Activated naive CD8-positive, alpha-beta T cell treated with anti-CD3 and anti-CD28 coated beads for 36 hours (primary cell): ENCODE data around the gene DNAH10. TPM values are rescaled to one million over a fixed set of nuclear protein-coding genes. Genes with fewer than 3 reads are reported as not detected.

ENCODE experiments used
- DNase-seq: peaks from one replicate; pipeline ENCODE4 v3.0.0; 2021
- H3K27ac Mint-ChIP-seq: one replicate; pipeline ENCODE4 v1.8.0; 2022; ENCODE audit warnings: mild to moderate bottlenecking, moderate library complexity, mixed read lengths
- H3K27me3 Mint-ChIP-seq: one replicate; pipeline ENCODE4 v1.8.0; 2022; ENCODE audit warnings: mild to moderate bottlenecking, mixed read lengths
- H3K36me3 Mint-ChIP-seq: one replicate; pipeline ENCODE4 v1.8.0; 2021; ENCODE audit warnings: mild to moderate bottlenecking, mixed read lengths
- H3K4me1 Mint-ChIP-seq: one replicate; pipeline ENCODE4 v1.8.0; 2021; ENCODE audit warnings: mixed read lengths
- H3K4me3 Mint-ChIP-seq: one replicate; pipeline ENCODE4 v1.8.0; 2022; ENCODE audit warnings: mild to moderate bottlenecking, moderate library complexity, mixed read lengths
- H3K9me3 Mint-ChIP-seq: one replicate; pipeline ENCODE4 v1.8.0; 2022; ENCODE audit warnings: mixed read lengths
- total RNA-seq, 2 experiments: library from RNA; stranded (reverse); gene quantifications; one replicate each; pipeline ENCODE4 v1.2.3, GENCODE V29; 2021

Gene DNAH10
- total RNA-seq, 2 experiments from 2014 or later, result 0.06 to 0.22 TPM

GRCh38 chr12:123948401-123948795 is 186.3 kb downstream of the DNAH10 start:
- Mint-ChIP-seq H3K27ac (no peak overlapping the region), H3K27me3 (no peaks in the 10 kb centered on the region), H3K4me3 (no peak overlapping the region), H3K9me3 (no peaks in the 10 kb centered on the region), H3K36me3 (no peaks in the 10 kb centered on the region), H3K4me1 (no peaks in the 10 kb centered on the region)
- no peak for DNase-seq

DNA sequence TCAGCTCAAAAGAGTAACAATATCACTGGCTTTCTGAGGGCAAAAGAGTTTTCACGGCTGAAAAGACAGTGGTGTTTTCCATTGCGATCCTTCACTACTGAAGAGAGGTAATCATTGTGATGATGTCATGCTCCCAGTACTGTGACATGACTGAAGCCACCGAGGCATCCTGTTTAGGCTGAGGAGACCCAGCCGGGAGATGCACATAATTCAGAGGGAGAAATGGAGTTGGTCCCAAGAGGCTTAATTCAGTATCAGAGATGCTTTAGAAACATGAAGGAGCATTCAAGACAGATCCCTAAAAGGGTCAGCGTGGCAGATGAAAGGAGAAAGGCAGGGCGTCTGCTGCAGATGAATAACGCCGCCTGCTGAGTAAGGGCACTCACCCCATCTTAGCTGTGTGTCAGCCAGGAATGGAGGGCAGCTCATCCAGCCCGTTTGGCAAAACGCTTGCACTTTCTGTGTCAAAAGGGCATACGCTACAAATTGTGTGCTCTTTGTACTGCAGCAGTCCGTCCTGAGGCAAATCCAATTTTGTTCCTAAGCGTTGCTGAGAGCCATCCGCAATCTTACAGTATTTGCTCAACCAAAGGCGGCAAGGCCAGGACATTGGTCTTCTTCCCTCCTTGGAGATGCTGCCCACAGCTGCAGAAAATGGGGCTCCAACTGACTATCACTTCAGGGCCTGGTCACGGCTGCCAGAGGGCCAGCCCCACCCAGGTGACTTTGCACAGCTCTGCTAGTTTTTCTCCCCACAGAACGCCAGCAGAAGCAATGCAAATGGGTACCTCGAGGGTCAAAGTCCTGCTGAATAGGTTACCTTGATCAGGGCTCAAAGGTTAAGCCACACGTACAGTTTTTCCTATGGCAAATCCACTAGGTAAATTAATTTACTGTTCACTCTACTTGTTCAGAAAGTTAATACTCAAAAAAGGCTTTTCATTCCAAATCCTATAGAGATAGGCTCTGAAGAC is 187.0 kb downstream of the DNAH10 start:
- DNase-seq, result no peak
- Mint-ChIP-seq H3K9me3 (no peaks in the 10 kb centered on the region), H3K27ac (no peak overlapping the region), H3K4me1 (no peaks in the 10 kb centered on the region), H3K4me3 (no peak overlapping the region), H3K27me3 (no peaks in the 10 kb centered on the region), H3K36me3 (no peaks in the 10 kb centered on the region)

DNA sequence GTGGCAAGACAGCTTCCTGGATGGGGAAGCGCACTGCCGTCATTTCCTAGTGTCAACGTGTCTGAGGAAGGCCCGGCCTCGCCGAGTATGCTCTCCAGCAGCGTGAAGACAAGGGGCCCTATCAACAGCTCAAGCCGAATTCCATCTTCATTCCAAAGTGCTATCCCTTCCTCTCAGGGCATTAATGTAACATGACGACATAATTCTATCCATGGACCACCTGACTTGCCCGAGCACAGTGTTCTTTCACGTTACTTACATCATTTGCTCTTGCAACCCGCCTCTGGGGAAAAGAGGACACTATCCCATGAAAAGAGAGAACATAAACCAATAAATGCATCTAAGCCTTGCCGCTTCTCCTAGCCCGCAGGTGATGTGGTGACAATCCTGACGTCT is 187.7 kb downstream of the DNAH10 start:
- Mint-ChIP-seq H3K27me3 (no peaks in the 10 kb centered on the region), H3K36me3 (no peaks in the 10 kb centered on the region), H3K27ac (no peak overlapping the region), H3K9me3 (no peaks in the 10 kb centered on the region), H3K4me3 (no peak overlapping the region), H3K4me1 (no peaks in the 10 kb centered on the region)
- DNase-seq, result no peak

DNA sequence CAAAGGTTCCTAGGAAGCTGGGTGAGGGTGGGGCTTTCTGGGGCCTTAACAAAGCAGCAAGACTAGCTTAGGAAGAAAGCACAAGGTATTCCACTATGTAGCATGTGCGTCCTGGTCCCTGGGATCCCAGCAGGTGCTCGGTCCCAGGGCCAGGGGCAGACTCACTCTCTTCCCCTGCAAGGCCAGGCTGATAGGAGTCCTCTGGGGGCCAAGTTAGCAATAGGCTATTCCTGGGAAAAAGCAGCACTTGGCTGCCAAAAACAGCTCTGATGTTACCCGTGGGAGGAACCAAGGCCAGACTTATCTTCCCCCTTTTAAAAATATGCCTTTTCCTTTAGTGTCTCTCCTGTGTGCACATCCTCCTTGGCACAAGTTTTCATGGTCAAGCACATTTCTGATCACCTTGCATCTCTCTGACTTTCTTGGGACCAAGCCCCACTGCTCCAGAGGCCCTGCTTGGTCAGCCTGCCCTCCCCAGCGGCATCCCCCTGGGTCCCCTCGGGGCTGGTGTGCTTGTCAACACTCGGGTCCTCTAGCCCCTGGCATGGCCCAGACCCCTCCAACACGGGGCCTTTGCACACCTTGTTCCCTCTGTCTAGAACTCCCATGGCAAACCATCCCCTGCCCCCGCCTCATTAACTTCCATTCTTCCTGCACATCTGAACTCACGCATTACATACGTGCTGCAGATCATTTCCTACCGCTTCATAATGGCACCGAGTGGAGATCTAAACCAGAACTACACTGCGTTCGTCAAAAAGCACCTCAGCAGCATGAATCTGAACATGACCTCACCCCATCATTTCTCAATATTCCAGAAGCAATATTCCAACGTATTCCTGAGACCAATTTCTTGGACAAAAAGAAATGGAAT is 188.6 kb downstream of the DNAH10 start:
- Mint-ChIP-seq H3K27me3 (no peaks in the 10 kb centered on the region), H3K36me3 (no peaks in the 10 kb centered on the region), H3K4me3 (no peak overlapping the region), H3K4me1 (no peaks in the 10 kb centered on the region), H3K27ac (no peak overlapping the region), H3K9me3 (no peaks in the 10 kb centered on the region)
- no peak for DNase-seq

DNA sequence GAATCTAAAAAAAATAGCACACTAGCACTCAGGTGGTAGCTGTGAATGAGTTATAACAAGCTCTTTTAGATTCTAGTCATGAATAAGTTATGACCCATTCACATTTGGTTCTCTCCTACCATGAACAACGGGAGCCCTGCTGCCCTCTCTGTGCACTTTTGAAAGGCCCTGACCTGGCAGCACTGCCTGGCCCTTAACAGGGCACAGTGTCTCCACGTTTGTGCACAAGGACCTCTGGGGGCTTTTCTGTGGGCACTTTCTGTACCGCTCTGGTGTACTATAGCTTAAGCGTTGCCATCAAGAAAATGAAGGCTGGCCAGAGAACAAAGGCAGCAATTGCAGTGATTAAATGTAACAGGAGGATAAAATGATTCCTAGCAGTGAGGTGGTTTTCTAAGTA is 189.4 kb downstream of the DNAH10 start:
- DNase-seq, result no peak
- H3K27ac Mint-ChIP-seq, result no peak overlapping the region
- H3K36me3 Mint-ChIP-seq, result no peaks in the 10 kb centered on the region
- H3K27me3 Mint-ChIP-seq, result no peaks in the 10 kb centered on the region
- no peaks in the 10 kb centered on the region for H3K4me1 Mint-ChIP-seq
- H3K9me3 Mint-ChIP-seq, result no peaks in the 10 kb centered on the region
- no peak overlapping the region for H3K4me3 Mint-ChIP-seq

DNA sequence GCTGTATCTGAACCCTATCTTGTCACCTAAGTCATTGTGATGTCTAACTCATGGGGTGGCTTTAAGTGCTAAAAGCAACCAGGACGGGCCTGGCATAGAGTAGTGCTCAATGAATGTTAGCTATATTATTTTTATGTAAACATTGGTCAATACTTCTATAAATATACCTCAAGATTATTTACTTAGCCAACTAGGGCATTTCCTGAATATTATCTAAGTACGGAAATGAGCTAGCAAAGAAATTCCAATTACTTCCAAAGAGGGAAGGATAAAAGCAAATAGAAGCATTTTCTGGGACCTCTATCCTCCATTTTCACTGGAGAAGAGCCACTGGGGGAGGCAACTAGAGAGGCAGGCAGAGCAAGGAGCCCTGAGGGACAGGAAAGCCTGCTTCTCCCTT is 189.9 kb downstream of the DNAH10 start:
- Mint-ChIP-seq H3K36me3 (peaks cover 2% of the 10 kb centered on the region), H3K4me3 (no peak overlapping the region), H3K27ac (no peak overlapping the region), H3K9me3 (no peaks in the 10 kb centered on the region), H3K27me3 (no peaks in the 10 kb centered on the region), H3K4me1 (no peaks in the 10 kb centered on the region)
- DNase-seq, result no peak

DNA sequence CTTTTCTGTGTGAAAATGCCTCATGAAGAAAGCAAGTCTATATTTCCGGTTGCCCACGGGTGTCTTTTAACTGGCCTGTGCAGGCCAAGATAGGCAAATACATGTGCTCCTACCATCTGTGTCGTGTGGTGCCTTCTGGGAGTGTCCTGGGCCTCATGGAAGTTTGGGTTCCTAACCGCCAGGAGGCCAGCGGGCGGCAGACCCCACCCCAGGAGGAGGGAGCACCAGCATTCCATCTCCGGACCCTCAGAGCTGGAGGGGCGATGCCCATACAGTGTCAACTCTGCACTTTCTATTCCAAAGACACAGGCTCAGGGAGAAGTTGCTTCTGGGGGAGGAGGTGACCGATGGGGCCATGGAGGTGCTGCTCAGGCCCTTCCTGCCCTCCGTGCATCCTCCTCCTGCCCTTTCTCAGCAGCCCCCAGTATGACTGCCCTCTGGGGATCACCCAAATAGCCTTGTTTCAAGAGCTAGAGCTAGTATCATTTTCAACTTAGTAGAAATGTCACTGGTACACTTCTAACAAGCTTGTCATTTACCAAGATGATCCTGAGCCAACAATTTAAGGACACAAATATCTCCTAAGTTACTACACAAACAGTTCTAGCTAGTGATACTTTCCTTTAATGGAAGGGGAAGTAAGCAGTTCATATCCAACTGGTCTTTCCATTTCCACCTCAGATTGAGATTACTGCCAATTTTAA is 192.7 kb downstream of the DNAH10 start:
- no peaks in the 10 kb centered on the region for H3K9me3 Mint-ChIP-seq
- no peak overlapping the region for H3K4me3 Mint-ChIP-seq
- H3K4me1 Mint-ChIP-seq, result no peaks in the 10 kb centered on the region
- peaks cover 2% of the 10 kb centered on the region for H3K36me3 Mint-ChIP-seq
- H3K27ac Mint-ChIP-seq, result no peak overlapping the region
- DNase-seq, result no peak
- H3K27me3 Mint-ChIP-seq, result no peaks in the 10 kb centered on the region

DNA sequence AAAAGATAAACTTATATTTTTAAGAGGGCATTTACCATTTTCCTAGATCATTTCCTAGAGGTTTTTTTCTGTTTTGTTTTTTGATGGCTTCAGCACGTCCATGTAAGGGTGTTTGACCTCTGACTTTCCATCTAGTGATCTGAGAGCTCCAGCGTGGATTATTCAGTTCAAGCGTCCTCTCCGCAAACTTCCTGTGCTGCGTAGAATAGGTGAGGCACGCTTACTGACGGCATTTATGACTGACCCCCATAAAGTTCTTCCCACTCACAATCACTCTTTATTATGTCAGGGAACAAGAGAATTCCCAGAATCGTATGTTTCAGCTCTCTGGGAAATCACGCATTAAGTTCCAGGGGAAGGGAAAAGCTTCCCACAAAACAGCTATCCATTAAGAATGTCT is 194.1 kb downstream of the DNAH10 start:
- H3K36me3 Mint-ChIP-seq, result peaks cover 2% of the 10 kb centered on the region
- H3K9me3 Mint-ChIP-seq, result no peaks in the 10 kb centered on the region
- no peaks in the 10 kb centered on the region for H3K27me3 Mint-ChIP-seq
- H3K4me1 Mint-ChIP-seq, result no peaks in the 10 kb centered on the region
- no peak overlapping the region for H3K4me3 Mint-ChIP-seq
- DNase-seq, result no peak
- H3K27ac Mint-ChIP-seq, result no peak overlapping the region

DNA sequence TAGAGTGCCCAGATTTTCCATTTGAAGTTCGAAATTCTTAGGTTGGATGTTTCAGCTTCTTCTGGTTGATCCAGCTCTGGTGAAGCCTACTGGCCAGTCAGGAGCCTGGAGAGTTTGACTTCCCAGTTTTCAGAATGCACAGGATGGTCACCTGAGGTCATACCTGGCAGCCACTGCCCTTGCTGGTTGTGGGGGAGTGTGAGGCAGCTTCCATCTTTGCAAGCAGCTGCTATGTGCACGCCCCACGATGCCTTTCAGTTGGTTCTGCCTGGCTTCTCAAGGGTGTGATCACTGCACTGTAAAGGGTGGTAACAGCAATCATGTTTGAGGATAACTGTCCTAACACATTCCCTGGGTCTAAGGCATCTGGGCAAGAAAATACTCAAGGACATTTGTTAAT is 195.1 kb downstream of the DNAH10 start:
- Mint-ChIP-seq H3K9me3 (no peaks in the 10 kb centered on the region), H3K4me3 (no peak overlapping the region), H3K27me3 (no peaks in the 10 kb centered on the region), H3K36me3 (peaks cover 2% of the 10 kb centered on the region), H3K4me1 (no peaks in the 10 kb centered on the region), H3K27ac (no peak overlapping the region)
- DNase-seq, result no peak

GRCh38 chr12:123958462-123958861 is 196.4 kb downstream of the DNAH10 start:
- Mint-ChIP-seq H3K4me3 (no peak overlapping the region), H3K27ac (no peak overlapping the region), H3K36me3 (peaks cover 2% of the 10 kb centered on the region), H3K4me1 (no peaks in the 10 kb centered on the region), H3K27me3 (no peaks in the 10 kb centered on the region), H3K9me3 (no peaks in the 10 kb centered on the region)
- no peak for DNase-seq

DNA sequence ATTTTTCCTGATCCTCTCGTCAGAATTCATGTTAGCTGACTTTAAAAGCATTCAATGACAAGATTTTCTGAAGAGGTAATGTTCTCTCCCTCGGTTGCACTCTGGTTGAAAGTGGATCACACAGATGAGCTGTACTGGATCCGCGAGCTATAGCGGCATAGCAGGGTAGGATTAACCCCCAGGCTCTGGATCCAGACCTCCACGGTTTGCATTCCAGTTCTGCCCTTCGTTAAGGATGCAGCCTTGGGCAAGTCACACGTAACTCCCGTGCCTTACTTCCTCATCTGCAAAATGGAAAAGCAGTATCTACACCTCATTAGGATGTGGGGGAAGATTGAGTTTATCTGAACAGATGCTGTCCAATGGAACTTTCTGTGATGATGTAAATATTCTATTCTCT is 196.8 kb downstream of the DNAH10 start:
- Mint-ChIP-seq H3K4me3 (no peak overlapping the region), H3K27ac (no peak overlapping the region), H3K36me3 (peaks cover 2% of the 10 kb centered on the region), H3K9me3 (no peaks in the 10 kb centered on the region), H3K27me3 (no peaks in the 10 kb centered on the region), H3K4me1 (no peaks in the 10 kb centered on the region)
- no peak for DNase-seq

DNA sequence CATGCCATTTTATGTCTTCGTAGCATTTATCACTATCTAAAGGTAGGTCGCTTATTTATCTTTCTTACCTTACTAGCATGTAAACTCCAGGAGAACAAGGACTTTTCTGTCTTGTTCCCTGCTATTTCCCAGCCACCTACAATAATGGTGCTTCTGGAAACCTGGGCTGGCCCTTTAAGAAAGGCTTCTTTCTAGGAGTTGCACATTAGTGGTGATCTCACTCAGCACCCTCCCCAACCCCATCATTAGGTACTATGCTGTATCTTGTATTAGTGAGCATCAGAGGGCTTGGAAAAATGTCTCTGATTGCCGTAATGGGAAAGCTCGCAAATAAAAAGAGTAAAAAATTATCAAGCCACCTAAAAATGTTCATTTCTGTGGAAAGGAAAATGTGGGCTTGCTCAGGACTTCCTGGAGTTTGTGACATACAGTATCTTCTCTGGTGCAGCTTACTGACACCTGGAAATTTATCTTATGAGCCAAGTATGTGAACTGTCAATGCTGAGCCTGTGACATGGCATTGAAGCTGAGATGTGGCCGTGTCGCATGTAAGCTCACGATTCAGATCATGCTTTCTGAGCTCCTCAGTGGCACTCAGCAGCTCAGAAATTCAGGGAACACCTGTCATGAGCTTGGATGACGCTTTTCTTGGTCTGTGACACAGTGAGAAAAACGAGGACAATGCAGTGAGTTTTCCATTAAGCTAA is 198.1 kb downstream of the DNAH10 start:
- Mint-ChIP-seq H3K36me3 (peaks cover 2% of the 10 kb centered on the region), H3K27me3 (no peaks in the 10 kb centered on the region), H3K4me1 (no peaks in the 10 kb centered on the region), H3K9me3 (no peaks in the 10 kb centered on the region), H3K4me3 (no peak overlapping the region), H3K27ac (no peak overlapping the region)
- no peak for DNase-seq

- no peak overlapping the region for H3K27ac Mint-ChIP-seq
- no peaks in the 10 kb centered on the region for H3K4me1 Mint-ChIP-seq
- no peak for DNase-seq
- no peak overlapping the region for H3K4me3 Mint-ChIP-seq
- peaks cover 2% of the 10 kb centered on the region for H3K36me3 Mint-ChIP-seq
- H3K27me3 Mint-ChIP-seq, result no peaks in the 10 kb centered on the region
- H3K9me3 Mint-ChIP-seq, result no peaks in the 10 kb centered on the region
Observed at GRCh38 chr12:123960856-123961255, 198.8 kb downstream of the DNAH10 start.

DNA sequence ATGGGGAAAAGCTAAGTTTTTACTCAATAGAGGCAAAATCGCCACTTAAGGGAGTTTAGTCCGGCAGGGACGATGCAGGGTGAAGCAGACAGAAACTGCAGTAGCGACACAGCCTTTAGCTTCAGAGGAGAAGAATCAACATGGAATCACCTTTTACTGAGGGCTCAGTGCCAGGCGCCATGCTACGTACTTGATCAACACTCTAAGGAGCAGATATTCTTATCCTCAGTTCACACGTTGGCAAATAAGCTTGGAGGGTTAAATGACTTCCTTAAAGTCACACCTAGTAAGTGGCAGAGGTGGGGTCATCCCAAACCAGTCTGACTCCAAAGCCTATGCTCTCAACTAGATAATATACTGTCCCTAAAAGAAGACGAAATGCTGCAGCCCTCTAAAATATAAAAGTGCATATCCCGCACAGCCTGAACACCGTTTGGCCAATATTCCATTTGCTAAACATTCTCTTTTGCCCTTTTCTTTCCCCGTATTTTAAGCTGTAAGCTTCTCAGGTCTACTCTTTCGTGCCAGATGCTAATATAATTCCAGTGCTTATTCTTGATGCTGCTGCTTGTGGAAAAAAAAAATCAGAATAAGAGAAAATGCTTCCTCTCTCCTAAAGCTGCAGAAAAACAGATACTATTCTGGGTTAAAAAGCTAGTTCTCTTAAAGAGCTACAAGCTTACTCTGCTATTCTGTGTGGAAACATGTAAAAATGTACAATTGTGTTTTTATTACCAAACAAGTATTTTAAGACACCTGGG is 199.7 kb downstream of the DNAH10 start:
- H3K4me3 Mint-ChIP-seq, result no peak overlapping the region
- H3K4me1 Mint-ChIP-seq, result no peaks in the 10 kb centered on the region
- H3K27ac Mint-ChIP-seq, result no peak overlapping the region
- H3K27me3 Mint-ChIP-seq, result no peaks in the 10 kb centered on the region
- no peak for DNase-seq
- H3K36me3 Mint-ChIP-seq, result no peaks in the 10 kb centered on the region
- H3K9me3 Mint-ChIP-seq, result no peaks in the 10 kb centered on the region
